GM18508 (cell line): ENCODE data around the gene ZMYM2.
A peak's percentile ranks its signal among the peaks of the same experiment; 100 is the strongest.
"Not testable (repeated sequence)": the region's sequence is repeated elsewhere in the genome, so short reads cannot be mapped to it uniquely, and the experiment has no call there.

Source experiments
- ATAC-seq: cut with Tn5 transposase; IDR thresholded peaks from one replicate; pipeline ENCODE4 v1.9.1; 2021; ENCODE audit warnings: moderate number of reproducible peaks; ENCODE audit not compliant: insufficient read depth, unreplicated experiment

Gene ZMYM2

GRCh38 chr13:19958155-19959111 lies at the start of gene ZMYM2:
Gene ZMYM2, plus strand, starts transcription at chr13:19958727. Its CDS starts 34,346 bp downstream, at chr13:19993073.
- peak; percentile 47 for ATAC-seq

GRCh38 chr13:19910336-19911072 lies 48.0 kb upstream of the ZMYM2 start:
- no peak for ATAC-seq

DNA sequence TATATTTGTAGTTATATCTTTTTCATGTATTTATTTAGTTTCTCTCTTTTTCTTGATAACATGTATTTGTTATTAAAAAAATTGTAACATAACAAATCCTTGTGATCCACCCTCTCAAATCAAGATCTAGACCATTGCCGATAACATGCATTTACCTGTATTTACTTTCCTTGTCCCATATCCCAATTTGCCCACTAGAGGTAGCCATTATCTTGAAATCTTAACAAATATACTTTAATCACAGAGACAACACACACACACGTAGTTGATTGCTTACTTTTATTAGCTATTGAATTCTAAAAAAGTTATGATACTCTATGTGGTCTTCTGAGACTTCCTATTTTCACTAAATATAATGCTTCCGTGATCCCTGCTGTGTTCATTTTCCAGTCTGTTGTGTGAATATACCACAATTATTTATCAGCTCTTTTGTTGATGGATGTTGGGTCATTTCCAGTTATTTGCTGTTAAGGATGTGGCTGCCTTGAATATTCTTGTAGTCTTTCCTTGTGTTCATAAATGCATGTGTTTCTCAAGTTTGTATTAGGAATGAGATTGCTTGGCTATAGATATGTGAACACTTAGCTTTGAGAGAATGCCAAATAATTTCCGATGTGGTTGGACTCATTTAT lies 31.3 kb upstream of the ZMYM2 start:
- no peak for ATAC-seq

- ATAC-seq: no peak
Measured at GRCh38 chr13:19940106-19940505, 18.4 kb upstream of the ZMYM2 start.

- no peak for ATAC-seq
Measured at GRCh38 chr13:19950374-19950773, 8.2 kb upstream of the ZMYM2 start.

DNA sequence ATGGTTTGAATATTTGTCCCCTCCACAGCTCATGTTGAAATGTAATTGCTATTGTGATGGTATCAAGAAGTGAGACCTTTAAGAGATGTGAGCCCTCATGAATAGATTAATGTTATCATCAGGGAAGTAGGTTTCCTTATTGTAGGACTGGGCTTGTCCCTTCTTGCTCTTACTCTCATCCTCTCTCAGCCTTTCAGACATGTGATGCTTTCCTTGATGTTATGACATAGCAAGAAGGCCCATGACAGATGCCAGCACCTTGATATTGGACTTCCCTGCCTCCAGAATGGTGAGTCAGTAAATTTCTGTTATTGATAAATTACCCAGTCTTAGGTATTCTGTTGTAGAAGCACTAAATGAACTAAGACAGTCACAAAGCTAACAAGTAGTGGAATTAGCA lies 5.7 kb upstream of the ZMYM2 start:
- ATAC-seq: no peak

DNA sequence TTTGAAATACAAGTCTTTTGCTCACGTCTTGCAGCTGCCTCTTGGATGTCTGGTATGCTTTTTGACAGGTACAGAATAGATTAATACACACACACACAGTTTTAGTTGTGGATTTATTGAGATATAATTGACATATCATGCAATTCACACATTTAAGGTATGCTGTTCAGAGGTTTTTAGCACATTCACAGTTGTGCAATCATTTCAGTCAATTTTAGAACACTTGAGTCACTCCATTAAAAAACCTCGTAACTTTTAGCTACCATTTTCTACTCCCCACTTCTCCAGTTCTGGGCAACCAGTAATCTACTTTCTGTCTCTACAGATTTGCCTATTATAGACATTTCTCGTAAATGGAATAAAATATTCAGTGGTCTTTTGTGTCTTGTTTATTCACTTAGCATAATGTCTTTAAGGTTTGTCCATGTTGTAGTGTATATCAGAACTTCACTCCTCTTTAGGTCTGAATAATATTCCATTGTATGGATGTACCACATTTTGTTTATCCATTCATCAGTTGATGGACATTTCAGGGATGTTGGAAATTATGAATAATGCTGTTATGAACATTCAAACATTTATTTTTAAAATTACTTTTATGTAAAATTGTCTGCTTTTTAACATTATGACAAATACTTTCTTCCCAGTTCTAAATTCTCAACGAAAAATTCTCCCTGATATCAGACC lies 2.5 kb upstream of the ZMYM2 start:
- no peak for ATAC-seq

DNA sequence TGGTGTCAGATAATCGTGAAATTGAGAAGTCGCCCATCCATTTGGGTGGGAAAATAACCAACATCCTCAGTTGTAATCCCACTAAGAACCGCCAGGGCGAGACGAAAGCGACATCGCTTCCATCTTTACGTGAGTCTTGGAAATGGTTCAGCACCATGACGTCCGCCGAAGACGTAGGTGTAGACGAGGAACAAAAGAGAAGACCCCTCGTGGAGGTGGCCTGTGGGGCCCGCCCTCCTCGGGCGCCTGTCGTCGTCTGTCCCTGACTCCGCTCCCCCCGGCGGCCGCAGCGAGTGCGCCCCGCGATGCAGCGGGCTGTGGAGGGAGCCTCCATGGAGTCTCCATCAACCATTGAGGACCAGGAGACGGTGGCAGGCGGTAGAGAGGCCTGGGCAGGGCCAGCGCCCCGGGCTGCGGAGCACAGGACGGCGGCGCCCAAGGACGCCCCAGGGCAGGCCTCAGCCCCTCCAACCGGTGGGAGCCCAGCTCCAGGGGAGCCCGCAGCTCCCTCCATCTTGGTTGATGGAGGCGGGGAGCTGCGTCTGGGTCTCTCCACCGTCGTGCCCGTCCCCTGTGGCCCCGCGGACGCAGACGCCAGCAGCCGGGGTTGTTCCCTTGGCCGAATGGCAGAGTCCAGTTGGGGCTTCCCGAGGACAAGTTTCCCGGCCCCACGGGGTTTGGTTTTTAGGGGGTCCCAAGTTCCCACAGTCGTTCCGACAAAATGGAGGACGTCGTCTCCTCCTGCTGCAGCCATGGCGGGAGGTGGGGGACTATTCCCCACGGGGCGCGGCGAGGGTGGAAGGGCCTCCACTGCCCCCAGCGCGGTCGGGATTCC lies 990 bp upstream of the ZMYM2 start:
- ATAC-seq: peak; percentile 7

- ATAC-seq: no peak
Measured at GRCh38 chr13:19959141-19959830, 759 bp downstream of the ZMYM2 start.

DNA sequence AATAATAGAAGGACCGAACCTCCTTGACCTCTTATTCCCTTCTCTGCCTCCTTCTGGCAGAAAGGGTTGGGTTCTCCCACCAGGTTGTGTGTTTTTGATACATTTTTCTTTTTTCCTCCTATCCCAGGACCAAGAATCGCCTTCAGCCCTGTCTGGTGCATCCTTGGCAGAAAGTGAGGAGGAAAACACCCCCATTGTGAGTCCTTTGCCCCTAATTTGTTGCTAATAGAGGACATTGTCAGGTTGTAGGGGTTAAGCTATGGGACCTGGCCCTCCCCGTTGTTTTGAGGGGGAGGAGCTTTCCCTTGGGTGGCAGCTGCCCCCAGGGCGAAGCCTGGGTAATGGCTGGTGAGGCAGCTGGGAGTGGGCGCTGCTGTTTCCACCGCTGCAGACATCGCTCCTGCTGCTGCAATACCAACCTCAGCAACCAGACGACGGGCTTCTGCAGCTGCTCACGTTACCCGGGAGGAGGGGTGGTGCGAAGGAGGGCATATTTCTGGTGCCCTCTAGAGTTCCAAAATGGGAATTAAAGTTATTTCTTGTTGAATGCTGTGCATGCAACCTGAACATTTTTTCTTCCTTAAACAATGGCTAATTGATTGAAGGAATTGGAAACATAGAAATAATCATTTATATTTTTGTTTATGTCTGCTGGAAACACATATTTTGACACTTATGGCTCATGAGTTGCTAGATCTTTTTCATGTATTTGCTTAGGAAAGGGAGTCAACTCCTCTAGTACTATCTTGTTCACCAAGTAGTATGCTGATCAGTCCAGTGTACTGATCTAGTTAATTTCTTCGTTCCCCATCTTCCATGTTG lies 1.5 kb downstream of the ZMYM2 start:
- ATAC-seq: peak; percentile 36

DNA sequence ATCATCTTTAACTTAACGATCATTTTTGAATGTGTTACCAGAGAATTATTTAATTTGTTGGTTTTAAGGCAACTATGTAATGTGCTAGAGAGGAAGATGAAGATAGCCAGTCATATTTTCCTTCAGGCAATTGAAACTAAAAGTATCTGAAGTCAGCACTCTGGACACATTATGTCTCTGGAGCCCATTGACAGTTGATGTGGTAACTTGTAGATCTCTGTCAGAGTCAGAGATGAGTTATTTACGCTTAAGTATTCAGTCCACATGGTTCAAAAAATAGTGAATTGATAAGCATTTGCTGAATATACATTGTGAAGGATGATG lies 2.1 kb downstream of the ZMYM2 start:
- no peak for ATAC-seq

GRCh38 chr13:19961489-19961888 lies 3.0 kb downstream of the ZMYM2 start:
- no peak for ATAC-seq

- ATAC-seq: no peak
Measured at GRCh38 chr13:19961924-19962323, 3.4 kb downstream of the ZMYM2 start.

GRCh38 chr13:19962894-19963293 lies 4.4 kb downstream of the ZMYM2 start:
- no peak for ATAC-seq

DNA sequence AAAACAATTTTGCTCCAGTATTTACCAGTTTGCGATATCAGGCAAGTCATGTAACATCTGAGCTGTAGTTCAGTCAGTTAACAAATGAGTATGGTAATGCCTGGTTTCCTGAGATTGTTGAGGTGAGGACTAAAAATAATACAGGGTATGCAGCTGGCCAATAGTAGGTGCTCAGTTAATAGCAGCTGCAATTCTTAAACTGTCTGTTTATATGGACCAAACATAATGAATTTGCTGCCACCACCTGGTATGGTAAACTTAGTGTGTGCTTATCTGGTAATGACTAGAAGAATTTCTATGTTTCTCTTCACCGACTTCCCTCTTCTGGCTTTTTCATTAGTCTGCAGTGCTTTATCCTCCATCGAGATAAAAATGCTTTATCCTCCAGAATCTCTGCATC lies 9.1 kb downstream of the ZMYM2 start:
- ATAC-seq: no peak

DNA sequence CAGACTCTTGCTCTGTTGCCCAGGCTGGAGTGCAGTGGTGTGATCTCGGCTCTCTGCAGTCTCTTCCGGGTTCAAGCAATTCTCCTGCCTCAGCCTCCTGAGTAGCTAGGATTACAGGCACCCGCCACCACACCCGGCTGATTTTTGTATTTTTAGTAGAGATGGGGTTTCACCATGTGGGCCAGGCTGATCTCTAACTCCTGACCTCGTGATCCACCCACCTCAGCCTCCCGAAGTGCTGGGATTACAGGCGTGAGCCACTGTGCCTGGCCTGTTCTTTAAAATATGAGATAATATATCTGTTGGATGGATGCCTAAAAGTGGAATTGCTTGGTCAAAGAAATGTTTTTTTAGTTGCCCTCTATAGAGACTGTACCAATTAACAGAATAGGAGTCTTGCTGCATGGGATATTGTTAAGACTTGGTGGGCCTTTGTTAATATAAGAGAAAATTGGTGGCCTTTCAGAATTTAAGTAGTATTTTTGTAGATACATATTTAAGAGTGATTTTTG lies 16.0 kb downstream of the ZMYM2 start:
- not testable (repeated sequence) for ATAC-seq

DNA sequence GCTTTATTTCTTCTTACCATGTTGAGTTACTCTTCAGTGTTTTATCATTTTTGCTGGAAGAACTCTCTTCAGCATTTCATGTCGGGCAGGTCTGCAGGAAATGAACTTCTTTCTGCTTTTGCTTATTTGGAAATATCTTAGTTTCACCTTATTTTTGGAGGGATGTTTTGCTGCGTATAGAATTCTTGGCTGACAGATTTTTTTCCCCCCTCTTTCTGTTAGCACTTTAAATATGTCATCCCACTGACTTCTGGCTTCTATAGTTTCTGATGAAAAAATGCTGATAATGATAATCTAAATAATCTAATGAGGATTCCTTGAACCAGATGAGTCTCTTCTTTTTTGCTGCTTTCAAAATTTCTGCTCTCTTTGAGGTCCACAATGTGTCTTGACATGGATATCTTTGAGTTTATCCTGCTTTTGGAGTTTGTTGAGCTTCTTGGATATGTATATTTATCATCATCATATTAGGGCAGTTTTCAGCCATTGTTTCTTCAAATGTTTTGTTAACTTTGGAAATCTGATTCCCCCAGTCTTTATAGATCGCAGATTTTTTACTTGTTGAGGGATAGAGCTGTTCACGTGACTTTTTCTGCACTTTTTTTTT lies 20.4 kb downstream of the ZMYM2 start:
- ATAC-seq: no peak
